Measurements from ENCODE around the gene VCP. TPM values are rescaled to one million over a fixed set of nuclear protein-coding genes. Genes with fewer than 3 reads are reported as not detected.

The VCP gene
- total and polyA plus RNA-seq, 9 of the 15 experiments (the other 6 are each of a cell fraction or from before 2014, with no cell fraction given), result 7.1 to 257 (median 199) TPM

GRCh38 chr9:35010351-35010958, 62.0 kb downstream of the VCP start (continued):
- TF ChIP-seq RBM25 (IDR thresholded peaks at IDR 0.05; ENCODE audit: low read depth, low read length, severe bottlenecking) (no peak), ZNF217 (CRISPR knock-in tag; IDR thresholded peaks at IDR 0.05) (no peak), STAG1 (CRISPR knock-in tag; IDR thresholded peaks at IDR 0.05; ENCODE audit: borderline replicate concordance) (no peak), CBX5 (IDR thresholded peaks at IDR 0.05; ENCODE audit: borderline replicate concordance, low read depth) (peak; percentile 96), HDAC8 (tag; IDR thresholded peaks at IDR 0.05) (no peak), HES1 (IDR thresholded peaks at IDR 0.05; ENCODE audit: low read depth) (no peak), CBX3 (IDR thresholded peaks at IDR 0.05; ENCODE audit: borderline replicate concordance in 1 of 2, low read length in 2 of 2) (peak in 1 of 2 experiments; percentile 97; a peak in 2 of 3 replicates), XRCC3 (IDR thresholded peaks at IDR 0.05) (0 out of 2 replicates have a peak, but pooled peaks have one; percentile 34), RNF219 (CRISPR knock-in tag; IDR thresholded peaks at IDR 0.05) (no peak), CUX1 (CRISPR knock-in tag; IDR thresholded peaks at IDR 0.05) (no peak), TRIM24 (IDR thresholded peaks at IDR 0.05) (peak; percentile 13 to 78; a peak in 2 of 4 replicates), ZNF277 (CRISPR knock-in tag; IDR thresholded peaks at IDR 0.05; ENCODE audit: borderline replicate concordance) (no peak), FOSL1 (tag; conservative IDR thresholded peaks at IDR 0.05) (no peak), JUND (IDR thresholded peaks at IDR 0.05; ENCODE audit: borderline replicate concordance, low read depth, low read length) (no peak), JUND (tag; IDR thresholded peaks at IDR 0.05; ENCODE audit: borderline replicate concordance, low read depth, low read length) (no peak), RBM15 (IDR thresholded peaks at IDR 0.05; ENCODE audit: insufficient read depth, low read length) (no peak), ID3 (CRISPR knock-in tag; IDR thresholded peaks at IDR 0.05) (no peak), ID3 (tag; IDR thresholded peaks at IDR 0.05) (no peak)

Measured in K562 (cell line).